HEK293 (cell line): Measurements from ENCODE around the gene TPSAB1.

ENCODE experiments used
- CTCF ChIA-PET: fragments of 350-600 bp; formaldehyde crosslinking; extraction: SDS; loops from one replicate; lab custom pipeline; 2021; ENCODE audit warnings: antibody characterized with exemption; lab: Yijun Ruan, JAX
- POLR2A ChIA-PET: fragments of 300-600 bp; formaldehyde crosslinking; extraction: SDS; loops from one replicate; lab custom pipeline; 2020; ENCODE audit warnings: antibody characterized with exemption, inconsistent platforms; lab: Yijun Ruan, JAX
- H3K27ac ChIP-seq: fragments of 200-500 bp; sonication (Bioruptor generic); 2 replicates; pipeline ENCODE4 v1.5.1; 2014; ENCODE audit warnings: low read depth, low read length, control low read depth, inconsistent platforms; ENCODE audit errors: extremely low read depth
- H3K36me3 ChIP-seq, 2 experiments: fragments of 200-500 bp in 1 of 2; sonication (Bioruptor generic) in 1 of 2; 1 replicate in 1 of 2; 2 replicates in 1 of 2; pipeline ENCODE4 v1.5.1; 2014 to 2017; ENCODE audit warnings: inconsistent platforms in 2 of 2, low read length in 2 of 2; ENCODE audit not compliant: control insufficient read depth in 2 of 2, insufficient read depth in 1 of 2
- H3K4me1 ChIP-seq: fragments of 200-500 bp; sonication (Bioruptor generic); 2 replicates; pipeline ENCODE4 v1.5.1; 2014; ENCODE audit warnings: mild to moderate bottlenecking, low read length, inconsistent platforms; ENCODE audit not compliant: control insufficient read depth, insufficient read depth
- H3K4me3 ChIP-seq: 2 replicates; pipeline ENCODE4 v1.5.1; 2011; ENCODE audit warnings: low read depth, mild to moderate bottlenecking, control low read depth, low read length, moderate library complexity
- H3K9me3 ChIP-seq: fragments of 200-500 bp; sonication (Bioruptor generic); 2 replicates; pipeline ENCODE4 v1.5.1; 2014; ENCODE audit warnings: low read depth, low read length, inconsistent platforms; ENCODE audit not compliant: control insufficient read depth, insufficient read depth
- IKZF3 ChIP-seq: fragments of 450-650 bp; IDR thresholded peaks from 2 replicates; pipeline ENCODE4 v1.5.0; 2018; ENCODE audit warnings: missing biosample characterization, mild to moderate bottlenecking, missing genetic modification characterization, moderate library complexity
- PRDM4 ChIP-seq: fragments of 450-650 bp; formaldehyde crosslinking; IDR thresholded peaks from 2 replicates; pipeline ENCODE4 v1.5.1; 2017; ENCODE audit warnings: missing biosample characterization, missing genetic modification characterization
- RBAK ChIP-seq: fragments of 450-650 bp; formaldehyde crosslinking; IDR thresholded peaks from 2 replicates; pipeline ENCODE4 v1.5.1; 2016; ENCODE audit warnings: missing biosample characterization, missing genetic modification characterization
- SETDB1 ChIP-seq: IDR thresholded peaks from one replicate; pipeline ENCODE4 v1.6.1; 2017; ENCODE audit warnings: mild to moderate bottlenecking, low read length, moderate library complexity, mixed read lengths; ENCODE audit not compliant: insufficient read length
- ZBTB10 ChIP-seq: fragments of 450-650 bp; formaldehyde crosslinking; IDR thresholded peaks from 2 replicates; pipeline ENCODE4 v1.5.1; 2016; ENCODE audit warnings: missing biosample characterization, missing genetic modification characterization
- ZBTB6 ChIP-seq: fragments of 450-650 bp; formaldehyde crosslinking; IDR thresholded peaks from 2 replicates; pipeline ENCODE4 v1.5.1; 2017; ENCODE audit warnings: missing biosample characterization, missing genetic modification characterization
- ZFP41 ChIP-seq: fragments of 450-650 bp; formaldehyde crosslinking; IDR thresholded peaks from 2 replicates; pipeline ENCODE4 v1.5.1; 2016; ENCODE audit warnings: missing biosample characterization, missing genetic modification characterization, borderline replicate concordance
- ZIC2 ChIP-seq: fragments of 450-650 bp; formaldehyde crosslinking; IDR thresholded peaks from 2 replicates; pipeline ENCODE4 v1.5.1; 2016; ENCODE audit warnings: missing biosample characterization, missing genetic modification characterization
- ZNF174 ChIP-seq: fragments of 450-650 bp; formaldehyde crosslinking; IDR thresholded peaks from 2 replicates; pipeline ENCODE4 v1.5.0; 2017; ENCODE audit warnings: missing biosample characterization, mild to moderate bottlenecking, missing genetic modification characterization
- ZNF239 ChIP-seq: fragments of 450-650 bp; formaldehyde crosslinking; IDR thresholded peaks from 2 replicates; pipeline ENCODE4 v1.5.1; 2016; ENCODE audit warnings: missing biosample characterization, missing genetic modification characterization
- ZNF362 ChIP-seq: fragments of 450-650 bp; formaldehyde crosslinking; IDR thresholded peaks from 2 replicates; pipeline ENCODE4 v1.5.1; 2016; ENCODE audit warnings: missing biosample characterization, missing genetic modification characterization
- ZNF416 ChIP-seq: fragments of 450-650 bp; formaldehyde crosslinking; IDR thresholded peaks from 2 replicates; pipeline ENCODE4 v1.5.1; 2016; ENCODE audit warnings: missing biosample characterization, missing genetic modification characterization
- ZNF473 ChIP-seq: fragments of 450-650 bp; formaldehyde crosslinking; IDR thresholded peaks from 2 replicates; pipeline ENCODE4 v1.5.1; 2017; ENCODE audit warnings: missing biosample characterization, missing genetic modification characterization
- ZNF513 ChIP-seq: fragments of 450-650 bp; IDR thresholded peaks from 2 replicates; pipeline ENCODE4 v1.5.1; 2018; ENCODE audit warnings: missing biosample characterization, missing genetic modification characterization
- ZNF530 ChIP-seq: fragments of 450-650 bp; formaldehyde crosslinking; IDR thresholded peaks from 2 replicates; pipeline ENCODE4 v1.5.1; 2016; ENCODE audit warnings: low read depth, missing biosample characterization, missing genetic modification characterization
- ZNF585B ChIP-seq: fragments of 450-650 bp; formaldehyde crosslinking; IDR thresholded peaks from 2 replicates; pipeline ENCODE4 v1.5.1; 2016; ENCODE audit warnings: missing biosample characterization, missing genetic modification characterization
- ZNF600 ChIP-seq: fragments of 450-650 bp; formaldehyde crosslinking; IDR thresholded peaks from 2 replicates; pipeline ENCODE4 v1.5.1; 2016; ENCODE audit warnings: missing biosample characterization, missing genetic modification characterization
- ZNF785 ChIP-seq: fragments of 450-650 bp; formaldehyde crosslinking; IDR thresholded peaks from 2 replicates; pipeline ENCODE4 v1.5.1; 2016; ENCODE audit warnings: missing biosample characterization, missing genetic modification characterization
- TF ChIP-seq, protein P1 (sequence below): sonication (generic); formaldehyde crosslinking; IDR thresholded peaks from 2 replicates; pipeline ENCODE4 v1.8.1; 2022; ENCODE audit warnings: mild to moderate bottlenecking, moderate library complexity, missing genetic modification reagents

TPSAB1 gene

DNA sequence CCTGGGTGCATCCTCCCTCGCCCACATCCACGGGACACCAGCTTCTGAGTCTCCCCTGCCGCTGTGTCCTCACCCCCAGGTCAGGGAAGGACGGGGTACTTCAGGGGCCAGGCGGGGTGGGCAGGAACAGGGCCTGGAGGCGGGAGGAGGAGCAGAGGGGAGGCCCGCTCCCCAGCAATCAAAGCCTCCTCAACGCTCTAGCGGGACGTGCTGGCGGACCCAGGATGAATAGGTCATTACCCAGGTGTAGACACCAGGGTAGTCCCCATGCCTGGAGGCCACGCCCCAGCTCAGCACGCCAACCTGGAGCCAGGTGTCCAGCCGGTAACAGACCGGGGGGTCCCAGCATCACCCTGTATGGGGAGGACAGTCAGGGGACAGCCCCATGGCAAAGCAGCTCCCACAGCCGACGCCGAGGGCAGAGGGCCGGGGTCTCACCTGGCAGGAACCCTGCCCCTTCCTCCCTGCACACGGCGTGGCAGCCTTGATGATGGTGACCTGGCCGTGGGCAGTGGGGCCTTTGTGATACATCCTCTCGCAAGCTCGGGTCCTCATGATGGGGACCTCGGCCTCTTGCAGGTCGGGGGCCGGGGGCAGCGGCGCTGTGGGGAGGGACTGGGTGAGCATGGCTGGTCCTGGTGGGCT, 39.6 kb downstream of the TPSAB1 start:
- POLR2A ChIA-PET, result interaction anchor here (0.7 kb wide), 1 partner anchor 107 kb away, joined by 3 read pairs; no protein-coding TSS in a partner anchor
- Histone ChIP-seq H3K36me3 (no peaks in the 10 kb centered on the region), H3K4me1 (no peaks in the 10 kb centered on the region), H3K27ac (no peak overlapping the region), H3K4me3 (no peak overlapping the region), H3K9me3 (no peaks in the 10 kb centered on the region)
- CTCF ChIA-PET, result interaction anchor here (0.6 to 0.7 kb wide), 2 partner anchors 20 to 37 kb away, joined by 3 read pairs; no protein-coding TSS in a partner anchor
- TF ChIP-seq ZNF239 (tag by site-specific recombination) (no peak), ZNF600 (tag by site-specific recombination) (no peak), ZNF416 (tag by site-specific recombination) (no peak), ZNF513 (tag by site-specific recombination) (no peak), ZNF473 (tag by site-specific recombination) (no peak), RBAK (no peak), ZNF174 (no peak)

DNA sequence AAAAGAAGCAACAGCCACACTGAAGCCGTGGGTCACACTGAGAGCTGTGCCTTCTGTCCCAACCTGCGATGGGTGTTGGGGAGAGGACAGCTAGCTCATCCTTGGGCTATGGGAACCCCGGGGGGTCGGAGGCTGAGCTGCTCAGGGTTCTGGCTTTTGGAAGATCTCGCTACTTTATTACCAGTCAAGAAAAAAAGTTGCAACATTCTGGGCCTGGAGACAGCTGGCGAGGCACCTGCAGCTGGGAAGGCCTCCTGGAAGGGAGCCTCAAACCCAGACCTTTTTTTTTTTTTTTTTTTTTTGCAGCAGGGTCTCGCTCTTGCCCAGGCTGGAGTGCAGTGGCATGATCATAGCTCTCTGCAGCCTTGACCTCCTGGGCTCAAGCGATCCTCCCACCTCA, 40.3 kb downstream of the TPSAB1 start:
- H3K9me3 ChIP-seq, result no peaks in the 10 kb centered on the region
- H3K36me3 ChIP-seq, result no peaks in the 10 kb centered on the region
- ChIA-PET CTCF (interaction anchor here (0.6 kb wide), 1 partner anchor 36 kb away, joined by 3 read pairs; no protein-coding TSS in a partner anchor), POLR2A (interaction anchor here (0.6 to 0.7 kb wide), 2 partner anchors 106 to 1549 kb away, joined by 3 to 4 read pairs; no protein-coding TSS in a partner anchor)
- H3K4me3 ChIP-seq, result no peak overlapping the region
- no peak overlapping the region for H3K27ac ChIP-seq
- H3K4me1 ChIP-seq, result no peaks in the 10 kb centered on the region
- TF ChIP-seq ZNF362 (tag by site-specific recombination) (peak; percentile 57; the same call in 1 of the 2 replicates), ZIC2 (tag by site-specific recombination) (0 out of 2 replicates have a peak, but pooled peaks have one; percentile 8), ZBTB6 (tag by site-specific recombination) (no peak)

- H3K9me3 ChIP-seq, result no peaks in the 10 kb centered on the region
- ChIA-PET POLR2A (interaction anchor here (0.6 kb wide), 1 partner anchor 1548 kb away, joined by 4 read pairs; no protein-coding TSS in a partner anchor), CTCF (no interaction called here)
- TF ChIP-seq SETDB1 (no peak), ZNF785 (tag by site-specific recombination) (no peak), ZNF585B (tag by site-specific recombination) (no peak), ZBTB10 (tag by site-specific recombination) (no peak), ZNF530 (tag by site-specific recombination) (no peak), PRDM4 (tag by site-specific recombination) (no peak), IKZF3 (tag by site-specific recombination) (no peak), ZFP41 (no peak)
- TF ChIP-seq, protein P1, sequence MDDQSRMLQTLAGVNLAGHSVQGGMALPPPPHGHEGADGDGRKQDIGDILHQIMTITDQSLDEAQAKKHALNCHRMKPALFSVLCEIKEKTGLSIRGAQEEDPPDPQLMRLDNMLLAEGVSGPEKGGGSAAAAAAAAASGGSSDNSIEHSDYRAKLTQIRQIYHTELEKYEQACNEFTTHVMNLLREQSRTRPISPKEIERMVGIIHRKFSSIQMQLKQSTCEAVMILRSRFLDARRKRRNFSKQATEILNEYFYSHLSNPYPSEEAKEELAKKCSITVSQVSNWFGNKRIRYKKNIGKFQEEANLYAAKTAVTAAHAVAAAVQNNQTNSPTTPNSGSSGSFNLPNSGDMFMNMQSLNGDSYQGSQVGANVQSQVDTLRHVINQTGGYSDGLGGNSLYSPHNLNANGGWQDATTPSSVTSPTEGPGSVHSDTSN, result no peak
These were observed 41.0 kb downstream of the TPSAB1 start for GRCh38 chr16:1281517-1281916.

More at GRCh38 chr16:1281517-1281916, 41.0 kb downstream of the TPSAB1 start:
- no peak overlapping the region for H3K27ac ChIP-seq
- H3K36me3 ChIP-seq, result no peaks in the 10 kb centered on the region
- no peaks in the 10 kb centered on the region for H3K4me1 ChIP-seq
- no peak overlapping the region for H3K4me3 ChIP-seq
